Measurements from ENCODE around the gene SYT17.
A peak's percentile ranks its signal among the peaks of the same experiment; 100 is the strongest.

SYT17 gene

DNA sequence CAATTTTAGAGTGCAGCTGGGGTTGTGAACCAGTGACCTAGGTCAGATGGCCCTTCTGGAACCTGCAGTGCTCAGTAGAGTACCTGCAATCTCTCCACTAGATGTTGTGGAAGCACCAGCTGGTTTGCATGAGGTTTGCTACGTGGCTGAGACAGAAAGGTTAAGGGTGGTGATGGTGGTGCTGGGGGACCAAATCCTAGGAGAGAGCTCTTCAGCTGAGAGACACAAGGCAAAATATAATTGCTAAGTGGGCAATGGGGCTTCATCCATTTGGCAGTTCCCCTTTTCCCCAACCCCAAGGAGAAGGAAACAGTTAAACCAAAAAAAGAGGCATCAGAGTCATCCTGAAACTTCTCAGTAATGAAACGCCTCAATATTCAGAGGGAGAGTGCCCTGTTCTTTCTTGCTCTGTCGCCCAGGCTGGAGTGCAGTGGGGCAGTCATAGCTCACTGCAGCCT, 40.3 kb upstream of the SYT17 start:
- TF ChIP-seq, protein P1, sequence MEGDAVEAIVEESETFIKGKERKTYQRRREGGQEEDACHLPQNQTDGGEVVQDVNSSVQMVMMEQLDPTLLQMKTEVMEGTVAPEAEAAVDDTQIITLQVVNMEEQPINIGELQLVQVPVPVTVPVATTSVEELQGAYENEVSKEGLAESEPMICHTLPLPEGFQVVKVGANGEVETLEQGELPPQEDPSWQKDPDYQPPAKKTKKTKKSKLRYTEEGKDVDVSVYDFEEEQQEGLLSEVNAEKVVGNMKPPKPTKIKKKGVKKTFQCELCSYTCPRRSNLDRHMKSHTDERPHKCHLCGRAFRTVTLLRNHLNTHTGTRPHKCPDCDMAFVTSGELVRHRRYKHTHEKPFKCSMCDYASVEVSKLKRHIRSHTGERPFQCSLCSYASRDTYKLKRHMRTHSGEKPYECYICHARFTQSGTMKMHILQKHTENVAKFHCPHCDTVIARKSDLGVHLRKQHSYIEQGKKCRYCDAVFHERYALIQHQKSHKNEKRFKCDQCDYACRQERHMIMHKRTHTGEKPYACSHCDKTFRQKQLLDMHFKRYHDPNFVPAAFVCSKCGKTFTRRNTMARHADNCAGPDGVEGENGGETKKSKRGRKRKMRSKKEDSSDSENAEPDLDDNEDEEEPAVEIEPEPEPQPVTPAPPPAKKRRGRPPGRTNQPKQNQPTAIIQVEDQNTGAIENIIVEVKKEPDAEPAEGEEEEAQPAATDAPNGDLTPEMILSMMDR (IDR thresholded peaks at IDR 0.05; ENCODE audit: insufficient read depth, low read depth, low read length, missing control alignments) = no peak
- DNase-seq (ENCODE audit: low read depth) = no peak
- no peak overlapping the region for H3K4me3 ChIP-seq (ENCODE audit: low read length)

DNA sequence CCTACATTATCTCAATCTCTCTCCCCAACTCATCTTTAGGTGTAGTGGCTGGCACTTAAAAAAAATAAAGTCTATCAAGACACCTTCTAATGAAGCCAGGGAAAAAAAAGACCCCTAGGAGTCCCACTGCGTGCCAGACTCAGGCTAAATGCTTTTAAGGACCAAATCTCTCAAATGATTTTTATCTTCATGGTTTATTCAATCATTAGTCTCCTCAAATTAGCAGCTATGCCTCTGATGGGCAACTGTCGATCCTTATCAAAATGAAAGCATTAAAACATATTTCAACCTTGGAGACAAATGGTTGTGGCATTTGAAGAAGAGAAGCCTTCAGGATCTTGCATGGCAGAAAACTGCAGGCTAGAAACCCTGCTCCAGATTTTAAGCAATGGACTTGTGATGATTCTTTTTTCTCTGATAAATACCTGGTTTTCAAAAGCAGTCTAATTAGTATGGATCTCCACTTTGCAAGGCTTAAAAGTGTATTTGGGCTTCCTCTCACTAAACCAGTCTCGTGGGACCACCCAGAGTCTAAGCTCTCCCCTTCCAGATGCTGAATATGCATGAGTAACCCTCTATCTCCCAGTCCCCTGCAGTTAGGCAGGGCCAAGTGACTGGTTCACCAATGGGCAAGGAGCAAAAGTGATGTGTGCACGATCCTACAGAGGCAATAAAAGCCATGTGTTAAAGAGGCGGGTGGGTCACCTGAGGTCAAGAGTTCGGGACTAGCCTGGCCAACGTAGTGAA, 39.4 kb upstream of the SYT17 start:
- DNase-seq (ENCODE audit: low read depth) = no peak
- no peak overlapping the region for H3K4me3 ChIP-seq (ENCODE audit: low read length)
- TF ChIP-seq, protein P1 (IDR thresholded peaks at IDR 0.05; ENCODE audit: insufficient read depth, low read depth, low read length, missing control alignments) = no peak

DNA sequence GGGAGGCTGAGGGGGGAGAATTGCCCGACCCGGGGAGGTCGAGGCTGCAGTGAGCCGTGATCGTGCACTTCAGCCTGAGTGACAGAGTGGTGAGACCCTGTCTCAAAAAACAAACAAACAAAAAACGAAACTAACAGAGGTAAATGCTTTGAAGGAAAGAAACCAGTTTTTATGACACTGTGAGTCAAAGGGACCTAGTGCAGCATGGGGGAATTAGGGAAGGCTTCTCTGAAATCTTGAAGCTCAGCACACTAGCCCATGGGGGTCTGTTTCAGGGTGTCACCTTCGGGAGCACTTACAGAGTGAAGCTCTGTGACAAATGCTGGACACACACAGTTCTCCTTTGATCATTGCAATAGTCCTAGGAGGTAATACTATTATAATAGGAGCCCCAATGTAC, 37.7 kb upstream of the SYT17 start:
- TF ChIP-seq, protein P1 (IDR thresholded peaks at IDR 0.05; ENCODE audit: insufficient read depth, low read depth, low read length, missing control alignments) = no peak
- H3K4me3 ChIP-seq (ENCODE audit: low read length) = no peak overlapping the region

GRCh38 chr16:19130852-19131824, 36.9 kb upstream of the SYT17 start:
- DNase-seq (ENCODE audit: low read depth) = peak; percentile 58
- H3K4me3 ChIP-seq (ENCODE audit: low read length) = no peak overlapping the region
- TF ChIP-seq, protein P1 (IDR thresholded peaks at IDR 0.05; ENCODE audit: insufficient read depth, low read depth, low read length, missing control alignments) = no peak

More for the DNA sequence above, 37.7 kb upstream of the SYT17 start:
- DNase-seq (ENCODE audit: low read depth) = no peak

GRCh38 chr16:19131825-19132218, 36.2 kb upstream of the SYT17 start:
- TF ChIP-seq, protein P1 (IDR thresholded peaks at IDR 0.05; ENCODE audit: insufficient read depth, low read depth, low read length, missing control alignments) = no peak
- H3K4me3 ChIP-seq (ENCODE audit: low read length) = no peak overlapping the region
- no peak for DNase-seq (ENCODE audit: low read depth)

DNA sequence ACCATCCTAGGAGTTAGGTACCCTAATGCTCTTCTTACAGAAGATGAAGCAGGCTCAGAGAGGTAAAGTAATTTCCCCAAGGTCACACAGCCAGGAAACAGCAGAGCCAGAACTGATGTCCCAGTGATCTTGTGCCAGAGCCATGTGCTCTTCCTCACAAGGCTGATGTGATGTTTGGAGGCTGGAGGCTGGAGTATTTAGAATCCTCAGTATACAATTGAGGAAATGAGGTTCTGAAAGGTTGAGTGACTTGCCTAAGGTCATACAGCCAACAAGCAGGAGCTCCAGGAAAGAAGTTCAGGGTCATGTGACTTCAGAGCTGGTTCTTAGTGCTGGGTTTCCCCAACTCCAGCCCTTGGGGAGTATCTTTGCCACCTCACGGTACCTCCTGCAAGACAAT, 35.8 kb upstream of the SYT17 start:
- DNase-seq (ENCODE audit: low read depth) = no peak
- no peak overlapping the region for H3K4me3 ChIP-seq (ENCODE audit: low read length)
- TF ChIP-seq, protein P1 (IDR thresholded peaks at IDR 0.05; ENCODE audit: insufficient read depth, low read depth, low read length, missing control alignments) = no peak

Data from epithelial cell of esophagus (primary cell).